Measurements from ENCODE around the gene DDA1. TPM values are rescaled to one million over a fixed set of nuclear protein-coding genes. Genes with fewer than 3 reads are reported as not detected.
A peak's percentile ranks its signal among the peaks of the same experiment; 100 is the strongest.
"Not testable (repeated sequence)": the region's sequence is repeated elsewhere in the genome, so short reads cannot be mapped to it uniquely, and the experiment has no call there.

DDA1 gene
- 10 to 100 TPM; 39.4 to 85.9 (median 67.4) TPM for total RNA-seq

GRCh38 chr19:17309198-17309964, at the start of gene DDA1:
DDA1 (plus strand) TSS chr19:17309563; CDS start chr19:17309655, 92 bp downstream.
- peak; percentile 73 to 85 (median 81) for ATAC-seq (replicated peaks in 6 of 8)
- Histone ChIP-seq H3K27ac (peak within 1 kb of the TSS; percentile 64 to 82), H3K4me3 (peak within 1 kb of the TSS; percentile 65 to 92 (median 85)), H3K4me1 (replicated peaks in 1 of 2) (peaks cover 5 to 8% of the 10 kb centered on the region in 2 donors)
- WGBS, 10 experiments: 0 to 10% (median 0%) methylated on average over 5 to 10 of the region's 46 CpGs; no CpG with 5 or more reads in 6 of the 10 experiments
- in situ Hi-C loops (cut with MboI; ENCODE audit: low pct_unique_long_range_greater_than_20kb in 2 of 9, low sequenced_read_pairs in 9 of 9, unreplicated experiment in 9 of 9): no loop called here

- no peak for ATAC-seq (replicated peaks in 6 of 8)
- Histone ChIP-seq H3K4me3 (no peak overlapping the region), H3K27ac (no peak overlapping the region), H3K4me1 (replicated peaks in 1 of 2) (no peaks in the 10 kb centered on the region)
- 20 to 56% methylated on average over 1 of the region's 1 CpG; no CpG with 5 or more reads in 8 of the 10 experiments for WGBS, 10 experiments
- in situ Hi-C loops (cut with MboI; ENCODE audit: low pct_unique_long_range_greater_than_20kb in 2 of 9, low sequenced_read_pairs in 9 of 9, unreplicated experiment in 9 of 9): no loop called here
Measured at GRCh38 chr19:17259934-17260333, 49.4 kb upstream of the DDA1 start.

- no peak overlapping the region for H3K27ac ChIP-seq
Measured at GRCh38 chr19:17260842-17261325, 48.5 kb upstream of the DDA1 start.

DNA sequence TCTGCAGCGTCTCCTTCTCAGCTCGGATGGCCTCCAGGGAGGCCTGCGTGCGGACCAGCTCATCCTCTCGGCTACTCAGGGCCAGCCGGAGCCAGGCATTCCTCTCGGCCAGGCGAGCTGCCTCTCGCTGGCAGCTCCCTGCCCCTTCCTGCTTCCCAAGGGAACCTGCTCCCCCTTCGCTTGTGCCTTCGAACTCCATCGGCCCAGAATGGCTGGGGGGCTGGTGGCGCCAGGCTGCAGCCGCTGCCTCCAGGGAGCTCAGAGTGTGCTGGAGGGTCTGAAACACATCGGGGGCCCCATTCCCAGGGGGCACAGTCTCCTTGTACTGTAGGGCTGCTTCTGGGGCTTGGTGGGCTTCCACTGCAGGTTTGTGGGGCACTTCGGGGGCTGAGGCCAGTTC, 46.8 kb upstream of the DDA1 start:
- in situ Hi-C loops (cut with MboI; ENCODE audit: low pct_unique_long_range_greater_than_20kb in 2 of 9, low sequenced_read_pairs in 9 of 9, unreplicated experiment in 9 of 9): no loop called here
- no peak overlapping the region for H3K4me3 ChIP-seq
- ATAC-seq (replicated peaks in 6 of 8): no peak
- peaks cover 4% of the 10 kb centered on the region in 2 donors for H3K4me1 ChIP-seq (replicated peaks in 1 of 2)
- no peak overlapping the region for H3K27ac ChIP-seq
- 20 to 77% (median 72%) methylated on average over 1 to 9 of the region's 16 CpGs; no CpG with 5 or more reads in 6 of the 10 experiments for WGBS, 10 experiments

More at GRCh38 chr19:17260842-17261325, 48.5 kb upstream of the DDA1 start:
- in situ Hi-C loops (cut with MboI; ENCODE audit: low pct_unique_long_range_greater_than_20kb in 2 of 9, low sequenced_read_pairs in 9 of 9, unreplicated experiment in 9 of 9): no loop called here
- Histone ChIP-seq H3K4me1 (replicated peaks in 1 of 2) (no peaks in the 10 kb centered on the region), H3K4me3 (no peak overlapping the region)
- ATAC-seq (replicated peaks in 6 of 8): peak in 7 of 8 experiments; percentile 40 to 100 (median 98)
- WGBS, 10 experiments: 0 to 43% (median 17%) methylated on average over 1 to 14 of the region's 15 CpGs; no CpG with 5 or more reads in 1 of the 10 experiments

- WGBS, 10 experiments: 71 to 98% (median 86%) methylated on average over 1 to 12 of the region's 23 CpGs; no CpG with 5 or more reads in 2 of the 10 experiments
- no peak overlapping the region for H3K4me3 ChIP-seq
- peaks cover 4% of the 10 kb centered on the region in 2 donors for H3K4me1 ChIP-seq (replicated peaks in 1 of 2)
- in situ Hi-C loops (cut with MboI; ENCODE audit: low pct_unique_long_range_greater_than_20kb in 2 of 9, low sequenced_read_pairs in 9 of 9, unreplicated experiment in 9 of 9): no loop called here
- ATAC-seq (replicated peaks in 6 of 8): no peak
- no peak overlapping the region for H3K27ac ChIP-seq
Measured at GRCh38 chr19:17263712-17264640, 45.4 kb upstream of the DDA1 start.

- peaks cover 4% of the 10 kb centered on the region in 2 donors for H3K4me1 ChIP-seq (replicated peaks in 1 of 2)
- H3K27ac ChIP-seq: no peak within 1 kb of the TSS
- H3K4me3 ChIP-seq: no peak within 1 kb of the TSS
- in situ Hi-C loops (cut with MboI; ENCODE audit: low pct_unique_long_range_greater_than_20kb in 2 of 9, low sequenced_read_pairs in 9 of 9, unreplicated experiment in 9 of 9): no loop called here
- ATAC-seq (replicated peaks in 6 of 8): no peak
- 20 to 60% (median 32%) methylated on average over 1 to 5 of the region's 5 CpGs; no CpG with 5 or more reads in 4 of the 10 experiments for WGBS, 10 experiments
Measured at GRCh38 chr19:17264641-17264979, 44.8 kb upstream of the DDA1 start, which contains the start of gene USHBP1. USHBP1 (minus strand) TSS chr19:17264745; CDS start chr19:17264299, 446 bp downstream.

GRCh38 chr19:17266026-17266425, 43.3 kb upstream of the DDA1 start:
- Histone ChIP-seq H3K4me1 (replicated peaks in 1 of 2) (peaks cover 4% of the 10 kb centered on the region in 2 donors), H3K27ac (no peak overlapping the region), H3K4me3 (no peak overlapping the region)
- no peak for ATAC-seq (replicated peaks in 6 of 8)
- 68 to 100% (median 91%) methylated on average over 2 to 7 of the region's 7 CpGs; no CpG with 5 or more reads in 1 of the 10 experiments for WGBS, 10 experiments
- in situ Hi-C loops (cut with MboI; ENCODE audit: low pct_unique_long_range_greater_than_20kb in 2 of 9, low sequenced_read_pairs in 9 of 9, unreplicated experiment in 9 of 9): no loop called here

DNA sequence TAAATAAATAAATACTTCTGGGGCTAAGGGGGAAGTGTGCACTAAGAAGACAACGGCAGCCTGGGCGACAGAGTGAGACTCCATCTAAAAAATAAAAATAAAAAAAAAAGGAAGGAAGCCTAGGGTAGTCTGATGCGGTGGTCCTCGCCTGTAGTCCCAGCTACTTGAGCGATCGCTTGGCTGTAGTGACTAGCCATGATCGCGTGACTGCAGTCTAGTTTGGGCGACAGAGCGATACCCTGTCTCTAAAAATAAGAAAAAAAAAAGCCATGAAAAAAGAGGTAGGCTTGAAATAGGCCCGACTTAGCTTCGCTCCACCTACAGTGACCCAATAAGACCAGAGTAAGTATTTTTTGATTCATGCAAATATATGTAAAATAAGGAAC, 42.8 kb upstream of the DDA1 start:
- Histone ChIP-seq H3K27ac (peak overlapping the region in 1 of 2 donors; percentile 5), H3K4me3 (no peak overlapping the region), H3K4me1 (replicated peaks in 1 of 2) (peaks cover 4% of the 10 kb centered on the region in 2 donors)
- ATAC-seq (replicated peaks in 6 of 8): no peak
- in situ Hi-C loops (cut with MboI; ENCODE audit: low pct_unique_long_range_greater_than_20kb in 2 of 9, low sequenced_read_pairs in 9 of 9, unreplicated experiment in 9 of 9): no loop called here
- 72 to 100% (median 88%) methylated on average over 4 to 12 of the region's 12 CpGs for WGBS, 10 experiments

DNA sequence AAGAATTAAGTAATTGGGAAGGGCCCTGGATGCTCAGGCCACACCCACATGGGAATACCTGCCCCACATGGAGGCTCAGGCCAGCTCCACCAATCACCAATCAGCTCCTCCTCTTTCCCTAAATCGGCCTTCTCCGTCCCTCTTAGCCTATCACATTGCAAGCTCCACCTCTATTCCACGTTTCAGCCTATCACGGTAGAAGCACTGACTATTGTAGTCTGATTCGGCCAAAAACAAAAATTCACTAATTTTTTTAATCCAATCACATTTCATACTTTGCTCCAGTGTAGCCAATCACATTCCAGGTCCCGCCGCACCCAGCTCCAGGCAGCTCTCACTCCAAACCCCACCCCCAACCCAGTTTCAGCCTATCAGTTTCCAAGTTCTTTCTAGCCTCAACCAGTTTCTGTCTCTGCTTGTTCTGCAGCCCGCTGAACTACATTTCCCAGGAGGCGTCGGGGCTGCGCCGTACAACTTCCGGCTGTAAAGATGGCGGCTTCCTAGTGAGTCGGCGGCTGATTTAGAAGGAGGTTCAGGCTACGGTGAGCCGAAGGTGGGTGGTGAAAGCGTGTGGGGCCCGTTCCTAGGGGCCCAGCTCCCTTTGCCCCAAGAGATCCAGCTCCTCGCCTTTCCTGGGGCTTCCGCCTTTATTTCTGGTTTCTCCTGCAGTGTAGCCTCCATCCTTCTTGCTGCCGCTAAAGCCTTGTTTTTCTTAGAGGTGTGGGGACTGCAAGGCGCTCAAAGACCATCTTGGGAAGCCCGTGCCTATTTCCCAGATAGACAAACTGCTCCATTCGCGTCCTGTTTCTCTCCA, 42.2 kb upstream of the DDA1 start, which contains the start of gene BABAM1:
BABAM1 (plus strand) TSS at position 469 of the 814 bp plus-strand sequence. CDS start 1,364 bp downstream, outside the sequence.
- in situ Hi-C loops (cut with MboI; ENCODE audit: low pct_unique_long_range_greater_than_20kb in 2 of 9, low sequenced_read_pairs in 9 of 9, unreplicated experiment in 9 of 9): no loop called here
- Histone ChIP-seq H3K4me1 (replicated peaks in 1 of 2) (peaks cover 4% of the 10 kb centered on the region in 2 donors), H3K27ac (peak within 1 kb of the TSS; percentile 70 to 90), H3K4me3 (peak within 1 kb of the TSS; percentile 58 to 88 (median 79))
- ATAC-seq (replicated peaks in 6 of 8): peak; percentile 93 to 97 (median 95)
- WGBS, 10 experiments: 0 to 20% (median 0%) methylated on average over 1 to 16 of the region's 27 CpGs; no CpG with 5 or more reads in 1 of the 10 experiments

DNA sequence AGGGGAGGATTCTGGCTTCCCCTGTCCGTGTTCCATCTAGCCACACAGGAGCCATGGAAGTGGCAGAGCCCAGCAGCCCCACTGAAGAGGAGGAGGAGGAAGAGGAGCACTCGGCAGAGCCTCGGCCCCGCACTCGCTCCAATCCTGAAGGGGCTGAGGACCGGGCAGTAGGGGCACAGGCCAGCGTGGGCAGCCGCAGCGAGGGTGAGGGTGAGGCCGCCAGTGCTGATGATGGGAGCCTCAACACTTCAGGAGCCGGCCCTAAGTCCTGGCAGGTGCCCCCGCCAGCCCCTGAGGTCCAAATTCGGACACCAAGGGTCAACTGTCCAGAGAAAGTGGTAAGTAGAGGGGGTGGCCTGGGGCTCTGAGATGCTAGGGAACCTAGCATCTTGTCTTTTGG, 40.6 kb upstream of the DDA1 start:
- no peak for ATAC-seq (replicated peaks in 6 of 8)

DNA sequence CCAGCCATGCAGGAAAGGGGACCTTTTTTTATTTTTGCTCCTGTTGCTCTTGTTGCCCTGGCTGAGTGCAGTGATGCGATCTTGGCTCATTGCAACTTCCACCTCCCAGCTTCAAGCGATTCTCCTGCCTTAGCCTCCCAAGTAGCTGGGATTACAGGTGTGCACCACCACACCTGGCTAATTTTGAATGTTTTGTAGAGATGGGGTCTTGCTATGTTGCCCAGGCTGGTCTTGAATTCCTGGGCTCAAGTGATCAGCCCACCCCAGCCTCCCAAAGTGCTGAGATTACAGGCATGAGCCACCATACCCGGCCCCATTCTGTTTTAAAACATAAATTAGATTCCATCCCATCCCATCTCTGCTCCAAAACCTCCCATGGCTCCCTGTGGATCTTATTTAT, 34.5 kb upstream of the DDA1 start:
- not testable (repeated sequence) for H3K27ac ChIP-seq; H3K4me1 ChIP-seq (replicated peaks in 1 of 2); H3K4me3 ChIP-seq; ATAC-seq (replicated peaks in 6 of 8)
- WGBS, 10 experiments: 83 to 100% (median 100%) methylated on average over 1 to 3 of the region's 3 CpGs; no CpG with 5 or more reads in 4 of the 10 experiments
- in situ Hi-C loops (cut with MboI; ENCODE audit: low pct_unique_long_range_greater_than_20kb in 2 of 9, low sequenced_read_pairs in 9 of 9, unreplicated experiment in 9 of 9): loop anchor here in 5 of 9 experiments (25.0 kb wide), 1 partner anchor 213 kb away; no protein-coding TSS in a partner anchor

More for the DNA sequence above, 40.6 kb upstream of the DDA1 start:
- 67 to 100% (median 91%) methylated on average over 1 to 4 of the region's 13 CpGs; no CpG with 5 or more reads in 4 of the 10 experiments for WGBS, 10 experiments
- peaks cover 4% of the 10 kb centered on the region in 2 donors for H3K4me1 ChIP-seq (replicated peaks in 1 of 2)
- H3K4me3 ChIP-seq: no peak overlapping the region
- no peak overlapping the region for H3K27ac ChIP-seq
- in situ Hi-C loops (cut with MboI; ENCODE audit: low pct_unique_long_range_greater_than_20kb in 2 of 9, low sequenced_read_pairs in 9 of 9, unreplicated experiment in 9 of 9): no loop called here
